Renal cortical epithelial cell (primary cell): ENCODE results near the gene CCDC146. TPM values are rescaled to one million over a fixed set of nuclear protein-coding genes. Genes with fewer than 3 reads are reported as not detected.
A peak's percentile ranks its signal among the peaks of the same experiment; 100 is the strongest.
"Not testable (repeated sequence)": the region's sequence is repeated elsewhere in the genome, so short reads cannot be mapped to it uniquely, and the experiment has no call there.

ENCODE experiments used
- DNase-seq: peaks from one replicate; pipeline ENCODE4 v3.0.0-alpha.2; 2011; ENCODE audit warnings: low read depth
- total RNA-seq: library from RNA; depleted of rRNA; stranded (reverse); fragments of >200 nt; gene quantifications from 2 replicates; pipeline ENCODE4 v1.2.3, GENCODE V29; 2014

Gene CCDC146
- total RNA-seq = 10.8 and 13.2 TPM in 2 replicates

GRCh38 chr7:77121860-77122681, at the start of gene CCDC146:
Gene CCDC146 (plus strand): TSS chr7:77122615. CDS start chr7:77167669, 45,054 bp downstream.
- peak; percentile 98 for DNase-seq

DNA sequence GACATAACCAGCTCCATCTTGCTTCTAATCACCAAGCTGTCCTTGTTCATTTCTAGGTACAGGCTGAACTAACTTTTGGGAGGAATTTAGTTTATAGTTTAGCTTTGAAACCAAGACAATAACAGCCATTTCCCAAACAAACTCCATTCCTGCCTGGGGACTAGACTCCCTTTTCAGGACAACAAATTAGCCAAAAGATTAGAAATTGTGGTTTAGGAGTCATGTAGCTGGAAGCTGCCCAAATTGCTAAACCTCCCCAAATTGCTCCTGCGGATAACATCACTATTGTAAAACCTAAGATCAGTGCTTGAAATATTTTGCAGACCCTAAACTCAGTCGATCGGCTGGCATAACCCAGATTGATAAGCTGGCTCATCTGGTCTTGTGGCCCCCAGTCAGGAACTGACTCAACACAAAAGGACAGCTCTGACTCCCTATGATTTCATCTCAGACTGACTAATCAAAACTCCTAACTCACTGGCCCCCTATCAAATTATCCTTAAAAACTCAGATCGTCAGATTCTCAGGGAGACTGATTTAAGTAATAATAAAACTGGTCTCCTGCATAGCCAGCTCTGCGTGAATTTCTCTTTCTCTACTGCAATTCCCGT, 47.5 kb upstream of the CCDC146 start:
- DNase-seq = not testable (repeated sequence)

DNA sequence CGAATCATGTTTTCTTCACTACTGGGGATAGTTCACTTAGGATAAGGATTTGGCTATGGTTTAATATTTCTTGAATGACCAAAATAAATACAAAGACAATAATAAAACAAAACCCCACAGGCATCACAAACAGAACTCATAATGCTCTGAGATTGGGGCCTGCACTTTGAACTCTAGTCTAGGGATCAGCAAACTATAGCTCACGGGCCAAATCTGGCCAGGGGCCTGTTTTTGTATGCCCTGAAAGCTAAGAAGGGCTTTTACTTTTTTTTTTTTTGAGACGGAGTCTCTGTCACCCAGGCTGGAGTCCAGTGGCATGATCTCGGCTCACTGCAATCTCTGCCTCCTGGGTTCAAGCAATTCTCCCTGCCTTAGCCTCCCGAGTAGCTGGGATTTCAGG, 45.4 kb upstream of the CCDC146 start:
- not testable (repeated sequence) for DNase-seq

DNA sequence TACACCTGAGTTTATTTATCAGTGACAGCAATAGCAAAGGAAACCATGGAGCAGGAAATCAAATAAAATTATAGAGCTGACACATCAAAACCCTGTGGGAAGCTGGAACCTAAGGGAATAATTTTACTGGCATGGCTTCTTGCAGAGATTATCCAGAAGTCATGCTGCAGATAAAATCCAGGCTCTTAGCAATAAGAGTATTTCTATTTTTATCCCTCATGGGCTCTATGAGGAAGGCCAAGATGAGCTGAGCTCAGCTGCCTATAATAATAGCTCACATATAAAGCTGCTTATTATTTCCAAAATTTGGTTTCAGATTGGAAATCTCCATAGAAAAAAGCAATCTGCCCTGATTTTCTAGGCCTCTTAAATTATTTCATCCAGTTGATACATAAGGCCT, 43.3 kb upstream of the CCDC146 start:
- not testable (repeated sequence) for DNase-seq

DNA sequence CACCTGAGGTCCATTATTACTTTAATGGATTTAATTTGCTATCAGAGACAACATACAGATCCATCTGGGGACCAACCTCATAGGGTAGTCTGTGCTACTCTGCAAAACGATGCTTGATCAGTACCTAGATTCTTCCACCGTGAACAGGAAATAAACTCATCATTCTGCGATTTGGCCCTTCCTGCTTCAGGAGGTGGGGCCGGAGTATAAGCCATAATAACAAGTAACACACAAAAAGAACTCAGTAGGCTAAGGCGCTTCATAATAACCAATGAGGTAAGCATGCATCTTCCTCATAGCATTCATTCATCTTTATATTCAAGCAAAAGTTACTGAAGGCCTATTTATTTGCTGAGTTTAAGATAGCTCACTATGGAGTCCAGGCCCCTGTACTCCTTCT, 42.8 kb upstream of the CCDC146 start:
- not testable (repeated sequence) for DNase-seq

GRCh38 chr7:77080236-77080635, 42.2 kb upstream of the CCDC146 start:
- not testable (repeated sequence) for DNase-seq

- not testable (repeated sequence) for DNase-seq
Observed at GRCh38 chr7:77082192-77082591, 40.2 kb upstream of the CCDC146 start.

DNA sequence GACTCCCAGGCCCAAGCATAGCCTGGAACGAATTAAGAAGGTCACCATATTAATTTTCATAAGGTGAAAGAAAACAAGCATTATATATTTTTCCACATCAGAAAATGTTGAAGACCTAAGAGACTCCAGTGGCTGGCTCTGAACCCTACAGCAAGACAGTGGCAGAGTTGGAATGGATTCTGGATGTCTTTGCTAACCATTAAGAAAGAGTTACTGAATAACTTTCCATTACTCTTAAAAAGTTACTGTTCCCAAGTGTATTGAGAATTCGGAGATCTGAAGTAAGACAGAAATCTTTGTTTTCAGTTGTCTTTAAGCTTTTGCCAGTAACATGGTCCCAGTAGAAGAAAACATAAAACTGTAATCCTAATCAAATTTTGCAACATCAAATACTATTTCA, 30.1 kb upstream of the CCDC146 start:
- peak; percentile 58 for DNase-seq

GRCh38 chr7:77100501-77100900, 21.9 kb upstream of the CCDC146 start:
- DNase-seq = not testable (repeated sequence)

DNA sequence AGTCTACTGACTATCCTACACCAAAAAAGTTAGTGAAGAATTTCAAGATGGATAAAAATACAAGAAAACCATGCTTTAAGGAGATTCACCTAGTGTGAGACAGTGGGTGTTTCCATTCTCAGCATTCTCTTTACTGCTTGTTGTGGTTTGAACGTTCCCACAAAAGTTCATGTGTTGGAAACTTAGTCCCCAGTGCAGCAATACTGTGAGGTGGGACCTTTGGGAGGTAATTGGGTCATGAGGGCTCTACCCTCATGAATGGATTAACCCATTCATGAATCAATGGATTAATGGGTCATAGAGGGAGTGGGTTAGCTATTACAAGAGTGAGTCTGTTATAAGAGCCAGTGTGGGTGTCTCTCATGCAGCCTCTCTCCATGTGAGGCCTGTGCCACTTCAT, 21.2 kb upstream of the CCDC146 start:
- DNase-seq = not testable (repeated sequence)

DNA sequence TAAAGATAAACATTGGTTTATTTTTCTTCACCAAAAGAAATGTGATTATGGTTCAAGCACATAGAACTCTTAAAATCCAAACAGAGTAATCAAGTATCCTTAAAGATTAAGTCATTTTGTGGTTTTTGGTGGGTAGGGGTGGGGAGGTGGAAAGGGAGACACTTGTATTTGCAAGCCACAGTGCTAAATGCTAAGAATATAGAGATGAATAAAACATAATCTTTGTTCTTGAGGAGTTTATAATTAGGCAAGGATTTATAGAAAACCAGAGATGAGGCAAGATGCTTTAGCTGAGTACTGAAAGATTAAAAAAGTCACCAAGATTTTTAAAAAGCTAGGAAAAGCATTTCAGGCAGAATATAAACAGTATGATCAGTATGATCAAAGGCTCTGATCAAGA, 19.7 kb upstream of the CCDC146 start:
- not testable (repeated sequence) for DNase-seq

GRCh38 chr7:77105904-77106303, 16.5 kb upstream of the CCDC146 start:
- not testable (repeated sequence) for DNase-seq

DNA sequence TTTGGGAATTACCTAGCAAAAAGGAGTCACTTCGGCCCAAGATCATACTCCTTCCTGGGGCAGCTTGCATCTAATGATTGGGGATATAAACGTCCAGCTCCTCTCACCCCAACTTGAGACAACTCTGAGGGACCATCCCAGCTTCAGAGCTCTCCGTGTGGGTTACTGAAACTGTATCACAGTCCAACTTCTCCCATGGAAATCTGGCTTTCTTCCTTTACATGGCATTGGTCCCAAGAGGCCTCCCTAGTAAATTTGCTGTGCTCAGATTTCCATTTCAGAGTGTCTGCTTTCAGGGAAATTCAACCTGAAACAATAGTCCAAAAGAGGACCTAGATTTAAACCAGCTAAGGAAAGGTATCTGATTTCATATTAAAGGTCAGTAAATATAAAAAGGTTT, 14.8 kb upstream of the CCDC146 start:
- DNase-seq = not testable (repeated sequence)

DNA sequence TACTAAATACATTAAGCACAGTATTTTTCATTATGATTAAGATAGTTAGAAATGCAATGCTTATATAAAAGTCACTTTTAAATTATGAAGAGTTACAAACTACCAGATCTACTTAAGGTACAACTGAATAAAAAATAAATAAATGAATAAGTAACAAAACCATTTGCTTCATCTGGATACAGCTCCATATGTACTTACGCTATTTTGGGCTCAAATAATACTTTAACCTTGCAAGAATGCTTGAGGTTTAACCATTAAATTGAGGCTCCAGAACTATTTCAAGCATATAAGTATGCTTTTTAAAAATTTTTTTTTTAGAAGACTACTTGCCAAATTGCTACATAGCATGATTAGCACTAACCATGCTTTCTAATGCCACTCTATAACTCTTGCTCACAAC, 14.1 kb upstream of the CCDC146 start:
- DNase-seq = not testable (repeated sequence)

- peak; percentile 35 for DNase-seq
Observed at GRCh38 chr7:77112719-77113306, 9.6 kb upstream of the CCDC146 start.

GRCh38 chr7:77125486-77125885, 3.1 kb downstream of the CCDC146 start:
- DNase-seq = peak; percentile 18

- not testable (repeated sequence) for DNase-seq
Observed at GRCh38 chr7:77127009-77127408, 4.6 kb downstream of the CCDC146 start.

GRCh38 chr7:77128582-77129410, 6.4 kb downstream of the CCDC146 start:
- not testable (repeated sequence) for DNase-seq

GRCh38 chr7:77131781-77132180, 9.4 kb downstream of the CCDC146 start:
- DNase-seq = not testable (repeated sequence)

DNA sequence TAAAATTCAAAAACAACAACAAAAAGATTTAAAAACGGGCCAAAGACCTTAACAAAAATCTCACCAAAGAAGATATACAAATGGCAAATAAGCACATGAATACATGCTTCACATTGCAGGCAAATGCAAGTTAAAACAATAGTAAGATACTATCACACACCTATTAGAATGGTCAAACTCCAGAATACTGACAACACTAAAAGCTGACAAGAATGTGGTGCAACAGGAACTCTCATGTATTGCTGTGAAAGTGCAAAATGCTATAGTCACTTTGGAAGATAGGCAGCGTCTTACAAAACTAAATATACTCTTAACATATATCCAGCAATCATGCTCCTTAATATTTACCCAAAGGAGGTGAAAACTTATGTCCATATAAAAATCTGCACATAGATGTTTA, 16.3 kb downstream of the CCDC146 start:
- DNase-seq = not testable (repeated sequence)

DNA sequence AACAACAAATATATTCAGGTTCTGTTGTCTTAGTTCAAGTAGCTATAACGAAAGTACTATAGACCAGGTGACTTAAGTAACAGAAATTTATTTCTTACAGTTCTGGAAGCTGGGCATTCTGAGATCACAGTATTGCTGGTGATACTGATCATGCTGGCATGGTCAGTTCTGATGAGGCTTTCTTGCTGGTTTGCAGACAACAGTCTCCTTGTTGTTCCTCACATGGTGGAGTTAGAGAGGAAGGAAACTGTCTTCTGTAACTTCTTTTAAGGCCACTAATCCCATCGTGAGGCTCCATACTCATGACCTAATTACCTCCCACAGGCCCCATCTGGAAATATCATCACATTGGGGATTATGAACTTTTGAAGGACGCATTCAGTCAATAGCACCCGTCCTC, 17.9 kb downstream of the CCDC146 start:
- DNase-seq = not testable (repeated sequence)

- DNase-seq = not testable (repeated sequence)
Observed at GRCh38 chr7:77152232-77152631, 29.8 kb downstream of the CCDC146 start.
